ENCODE measurements around the gene MMP2. TPM values are rescaled to one million over a fixed set of nuclear protein-coding genes. Genes with fewer than 3 reads are reported as not detected.

The MMP2 gene
- total RNA-seq, 2 donors from 2014 or later, result 249 to 351 TPM

DNA sequence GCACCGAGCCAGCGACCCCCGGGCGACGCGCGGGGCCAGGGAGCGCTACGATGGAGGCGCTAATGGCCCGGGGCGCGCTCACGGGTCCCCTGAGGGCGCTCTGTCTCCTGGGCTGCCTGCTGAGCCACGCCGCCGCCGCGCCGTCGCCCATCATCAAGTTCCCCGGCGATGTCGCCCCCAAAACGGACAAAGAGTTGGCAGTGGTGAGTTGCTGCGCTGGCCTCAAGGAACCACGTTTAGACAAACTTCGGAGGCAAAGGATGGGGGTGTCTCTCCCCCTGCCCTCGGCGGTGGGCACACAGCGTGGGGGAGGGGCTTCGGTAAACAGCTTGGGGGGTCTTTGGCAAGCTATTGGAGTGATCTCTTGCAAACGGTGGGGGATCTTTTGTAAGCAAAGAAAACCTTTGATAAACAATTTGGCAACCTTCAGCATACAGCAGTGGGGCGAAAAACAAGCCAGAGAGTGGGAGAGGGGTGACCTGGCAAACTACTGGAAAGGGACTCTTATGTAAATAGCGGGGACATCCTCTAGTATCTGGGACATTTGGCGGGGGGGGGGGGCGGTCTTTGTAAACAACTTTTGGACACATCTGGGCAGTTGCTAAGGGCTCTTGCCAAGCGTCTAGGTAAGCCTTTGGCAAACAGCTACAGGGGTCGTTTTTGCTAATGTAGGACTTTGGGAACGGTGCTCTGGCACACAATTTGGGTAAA, 587 bp downstream of the MMP2 start:
- peak overlapping the region; percentile 87 for H3K4me3 ChIP-seq
- no peak for DNase-seq (ENCODE audit: low spot score)
- no peak for ATAC-seq (ENCODE audit: insufficient number of reproducible peaks, low FRiP score, low read depth)
- H3K36me3 ChIP-seq, result peaks cover 9% of the 10 kb centered on the region
- H3K9me3 ChIP-seq, result no peaks in the 10 kb centered on the region
- H3K27ac ChIP-seq, result peak overlapping the region; percentile 74 to 84
- TF ChIP-seq, protein P1, sequence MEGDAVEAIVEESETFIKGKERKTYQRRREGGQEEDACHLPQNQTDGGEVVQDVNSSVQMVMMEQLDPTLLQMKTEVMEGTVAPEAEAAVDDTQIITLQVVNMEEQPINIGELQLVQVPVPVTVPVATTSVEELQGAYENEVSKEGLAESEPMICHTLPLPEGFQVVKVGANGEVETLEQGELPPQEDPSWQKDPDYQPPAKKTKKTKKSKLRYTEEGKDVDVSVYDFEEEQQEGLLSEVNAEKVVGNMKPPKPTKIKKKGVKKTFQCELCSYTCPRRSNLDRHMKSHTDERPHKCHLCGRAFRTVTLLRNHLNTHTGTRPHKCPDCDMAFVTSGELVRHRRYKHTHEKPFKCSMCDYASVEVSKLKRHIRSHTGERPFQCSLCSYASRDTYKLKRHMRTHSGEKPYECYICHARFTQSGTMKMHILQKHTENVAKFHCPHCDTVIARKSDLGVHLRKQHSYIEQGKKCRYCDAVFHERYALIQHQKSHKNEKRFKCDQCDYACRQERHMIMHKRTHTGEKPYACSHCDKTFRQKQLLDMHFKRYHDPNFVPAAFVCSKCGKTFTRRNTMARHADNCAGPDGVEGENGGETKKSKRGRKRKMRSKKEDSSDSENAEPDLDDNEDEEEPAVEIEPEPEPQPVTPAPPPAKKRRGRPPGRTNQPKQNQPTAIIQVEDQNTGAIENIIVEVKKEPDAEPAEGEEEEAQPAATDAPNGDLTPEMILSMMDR (IDR thresholded peaks at IDR 0.05), result no peak
- H3K27me3 ChIP-seq (replicated peaks; ENCODE audit: insufficient read depth), result no peaks in the 10 kb centered on the region
- peaks cover 16 to 60% of the 10 kb centered on the region in 2 donors for H3K4me1 ChIP-seq (ENCODE audit: control insufficient read depth in 1 of 2, low read depth in 2 of 2)

DNA sequence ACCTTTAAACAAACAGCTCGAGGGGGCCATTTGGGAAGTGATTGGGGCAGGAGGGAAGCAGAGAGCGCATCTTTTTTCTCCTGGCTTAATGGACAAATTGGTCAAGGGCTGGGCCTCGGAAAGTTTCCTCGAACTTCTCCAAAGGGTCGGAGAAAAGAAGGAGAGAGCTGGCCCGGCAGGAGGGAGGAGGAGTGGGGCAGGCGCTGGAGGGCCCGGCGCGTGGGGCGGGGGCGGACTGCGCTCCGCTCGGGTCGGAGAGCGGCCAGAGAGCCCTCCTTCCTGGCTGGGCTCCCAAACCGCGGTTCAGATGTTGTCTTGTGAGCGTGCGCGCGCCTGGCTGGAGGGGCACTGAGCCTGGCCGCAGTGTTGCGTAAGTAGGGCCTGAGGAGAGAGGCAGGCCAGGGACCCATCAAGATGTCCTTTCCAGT, 1.2 kb downstream of the MMP2 start:
- peak overlapping the region; percentile 87 for H3K4me3 ChIP-seq
- peaks cover 16 to 59% of the 10 kb centered on the region in 2 donors for H3K4me1 ChIP-seq (ENCODE audit: control insufficient read depth in 1 of 2, low read depth in 2 of 2)
- DNase-seq (ENCODE audit: low spot score) (peak; percentile 60), ATAC-seq (ENCODE audit: insufficient number of reproducible peaks, low FRiP score, low read depth) (peak; percentile 42)
- H3K27ac ChIP-seq, result peak overlapping the region; percentile 74 to 84
- H3K27me3 ChIP-seq (replicated peaks; ENCODE audit: insufficient read depth), result no peaks in the 10 kb centered on the region
- TF ChIP-seq, protein P1 (IDR thresholded peaks at IDR 0.05), result no peak
- H3K9me3 ChIP-seq, result no peaks in the 10 kb centered on the region
- peaks cover 10% of the 10 kb centered on the region for H3K36me3 ChIP-seq

DNA sequence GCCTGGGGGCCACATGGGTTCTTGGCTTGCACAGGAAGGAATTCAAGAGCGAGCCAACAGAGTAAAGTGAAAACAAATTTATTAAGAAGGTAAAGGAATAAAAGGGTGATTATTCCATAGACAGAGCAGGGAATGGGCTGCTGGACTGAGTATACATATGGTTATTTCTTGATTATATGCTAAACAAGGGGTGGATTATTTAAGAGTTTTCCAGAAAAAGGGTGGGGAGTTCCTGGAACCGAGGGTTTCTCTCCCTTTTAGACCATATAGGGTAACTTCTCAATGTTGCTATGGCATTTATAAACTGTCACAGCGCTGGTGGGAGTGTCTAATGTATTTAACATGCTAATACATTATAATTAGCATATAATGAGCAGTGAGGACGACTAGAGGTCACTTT, 2.0 kb downstream of the MMP2 start:
- TF ChIP-seq, protein P1 (IDR thresholded peaks at IDR 0.05), result no peak
- no peaks in the 10 kb centered on the region for H3K9me3 ChIP-seq
- peak overlapping the region; percentile 74 to 84 for H3K27ac ChIP-seq
- no peaks in the 10 kb centered on the region for H3K27me3 ChIP-seq (replicated peaks; ENCODE audit: insufficient read depth)
- ATAC-seq (ENCODE audit: insufficient number of reproducible peaks, low FRiP score, low read depth), result no peak
- peaks cover 16 to 51% of the 10 kb centered on the region in 2 donors for H3K4me1 ChIP-seq (ENCODE audit: control insufficient read depth in 1 of 2, low read depth in 2 of 2)
- H3K4me3 ChIP-seq, result peak overlapping the region; percentile 87
- no peak for DNase-seq (ENCODE audit: low spot score)
- H3K36me3 ChIP-seq, result peaks cover 10% of the 10 kb centered on the region

DNA sequence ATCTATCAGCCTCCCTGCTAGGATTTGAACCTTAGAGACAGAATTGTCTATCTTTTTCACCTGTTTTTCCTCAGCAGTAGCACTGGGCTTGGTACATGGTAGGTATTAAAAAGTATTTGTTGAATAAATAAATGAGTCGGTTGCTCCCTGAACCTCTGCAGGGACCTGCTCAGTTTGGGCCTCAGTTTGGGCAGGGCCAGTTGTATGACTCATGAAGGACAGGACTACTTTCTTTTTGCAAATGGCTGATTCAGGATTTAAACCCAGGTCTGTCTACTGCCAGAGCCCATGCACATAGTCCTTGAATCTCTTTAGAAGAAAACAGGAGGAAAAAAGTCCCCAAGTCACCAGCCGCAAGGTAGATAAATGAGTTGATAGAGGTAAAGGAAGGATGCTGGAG, 3.1 kb downstream of the MMP2 start:
- H3K4me1 ChIP-seq (ENCODE audit: control insufficient read depth in 1 of 2, low read depth in 2 of 2), result peaks cover 9 to 41% of the 10 kb centered on the region in 2 donors
- no peak overlapping the region for H3K4me3 ChIP-seq
- H3K36me3 ChIP-seq, result peaks cover 11% of the 10 kb centered on the region
- DNase-seq (ENCODE audit: low spot score) (no peak), ATAC-seq (ENCODE audit: insufficient number of reproducible peaks, low FRiP score, low read depth) (no peak)
- no peaks in the 10 kb centered on the region for H3K27me3 ChIP-seq (replicated peaks; ENCODE audit: insufficient read depth)
- H3K27ac ChIP-seq, result peak overlapping the region in 1 of 2 donors; percentile 84
- H3K9me3 ChIP-seq, result no peaks in the 10 kb centered on the region
- TF ChIP-seq, protein P1 (IDR thresholded peaks at IDR 0.05), result no peak

DNA sequence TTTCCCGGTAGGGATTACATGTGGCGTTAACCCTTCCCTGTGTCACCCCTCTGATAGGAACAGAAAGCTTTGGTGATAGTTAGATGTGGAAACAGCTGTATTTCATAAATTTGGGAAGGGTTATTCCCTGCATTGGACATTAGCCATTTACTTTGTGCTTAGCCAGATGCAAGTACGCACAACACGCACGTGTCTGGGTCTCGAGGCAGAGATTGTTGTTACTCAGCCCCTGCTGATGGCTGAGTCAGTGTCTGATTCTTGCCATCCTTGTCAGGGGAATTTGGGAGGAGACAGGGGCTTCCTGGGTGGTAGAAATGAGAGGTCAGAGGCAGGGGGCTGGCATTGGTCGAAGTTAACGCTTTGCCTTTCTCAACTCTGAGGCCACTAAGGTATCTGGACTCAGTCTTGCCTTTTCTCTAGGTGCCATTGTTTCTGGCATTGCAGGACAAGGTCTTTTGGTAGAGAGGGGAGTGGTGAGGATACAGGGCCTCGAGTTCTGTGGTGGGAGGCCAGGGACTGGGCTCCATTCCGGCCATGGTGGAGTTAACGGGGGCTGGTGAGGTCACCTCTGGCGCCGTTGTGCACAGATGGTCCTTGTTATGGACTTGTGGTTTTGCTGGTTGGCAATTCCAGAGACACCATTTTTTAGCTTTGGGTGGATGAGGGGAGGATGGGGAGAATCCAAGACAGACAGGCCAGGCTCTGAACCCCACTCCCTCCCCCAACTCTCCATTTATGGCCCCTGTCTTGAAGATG, 8.2 kb downstream of the MMP2 start:
- ATAC-seq (ENCODE audit: insufficient number of reproducible peaks, low FRiP score, low read depth), result no peak
- Histone ChIP-seq H3K4me1 (ENCODE audit: control insufficient read depth in 1 of 2, low read depth in 2 of 2) (peaks cover 0 to 11% of the 10 kb centered on the region in 2 donors), H3K27ac (peak overlapping the region; percentile 14 to 34), H3K4me3 (no peak overlapping the region), H3K36me3 (peaks cover 34% of the 10 kb centered on the region), H3K27me3 (replicated peaks; ENCODE audit: insufficient read depth) (no peaks in the 10 kb centered on the region), H3K9me3 (no peaks in the 10 kb centered on the region)
- TF ChIP-seq, protein P1 (IDR thresholded peaks at IDR 0.05), result no peak
- DNase-seq (ENCODE audit: low spot score), result no peak

Data from thoracic aorta (tissue), 2 donors.